ENCODE data around the gene KLHL24.
"Not testable (repeated sequence)": the region's sequence is repeated elsewhere in the genome, so short reads cannot be mapped to it uniquely, and the experiment has no call there.

KLHL24 gene

DNA sequence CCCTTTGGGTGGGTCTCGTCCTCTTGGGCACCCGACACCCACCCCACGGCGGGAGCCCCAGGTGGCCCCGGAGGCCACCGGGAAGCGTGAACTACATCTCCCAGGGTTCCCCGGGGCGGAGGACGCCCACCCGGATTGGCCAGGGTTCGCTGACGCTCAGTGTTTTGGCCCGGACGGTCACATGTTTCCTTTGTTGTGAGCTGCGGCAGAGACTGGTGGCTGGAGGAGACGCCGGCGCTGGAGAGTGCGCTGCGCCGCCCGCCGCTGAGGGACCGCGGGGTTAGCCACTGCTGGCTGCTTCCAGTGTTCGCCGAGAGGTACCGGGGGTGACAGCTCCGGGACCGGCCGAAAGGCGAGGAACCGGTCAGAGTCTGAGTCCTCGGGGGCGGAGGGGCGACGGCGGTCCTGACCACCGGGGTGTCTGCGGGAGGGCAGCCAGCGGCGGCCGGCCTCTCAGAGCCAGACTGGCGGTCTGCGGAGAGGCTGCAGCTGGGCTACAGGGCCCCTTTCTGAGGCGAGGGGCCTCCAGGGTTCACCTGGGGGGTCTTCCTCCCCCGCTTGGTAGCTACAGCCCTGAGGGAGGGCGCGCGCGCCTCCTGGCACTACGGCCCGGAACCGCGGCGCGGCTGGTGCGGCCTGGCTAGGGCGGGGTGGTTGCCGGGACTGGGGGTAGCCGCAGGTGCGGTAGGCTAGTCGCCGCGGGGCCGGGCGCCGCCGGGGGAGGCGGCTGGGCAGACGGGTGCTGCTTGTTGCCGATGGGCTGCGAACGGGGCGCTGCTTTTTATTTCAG is at the start of gene KLHL24:
TSS of gene KLHL24 (plus strand) at position 193 of the 790 bp plus-strand sequence. CDS start 14,734 bp downstream, outside the sequence.
- peak within 1 kb of the TSS; percentile 71 for H3K27ac ChIP-seq
- peak; percentile 61 for DNase-seq (ENCODE audit: low read depth, low spot score)

- H3K27ac ChIP-seq: no peak overlapping the region
- no peak for DNase-seq (ENCODE audit: low read depth, low spot score)
These were observed 48.9 kb upstream of the KLHL24 start for GRCh38 chr3:183586477-183586876.

GRCh38 chr3:183587336-183587735 is 48.1 kb upstream of the KLHL24 start:
- no peak for DNase-seq (ENCODE audit: low read depth, low spot score)
- H3K27ac ChIP-seq: no peak overlapping the region

DNA sequence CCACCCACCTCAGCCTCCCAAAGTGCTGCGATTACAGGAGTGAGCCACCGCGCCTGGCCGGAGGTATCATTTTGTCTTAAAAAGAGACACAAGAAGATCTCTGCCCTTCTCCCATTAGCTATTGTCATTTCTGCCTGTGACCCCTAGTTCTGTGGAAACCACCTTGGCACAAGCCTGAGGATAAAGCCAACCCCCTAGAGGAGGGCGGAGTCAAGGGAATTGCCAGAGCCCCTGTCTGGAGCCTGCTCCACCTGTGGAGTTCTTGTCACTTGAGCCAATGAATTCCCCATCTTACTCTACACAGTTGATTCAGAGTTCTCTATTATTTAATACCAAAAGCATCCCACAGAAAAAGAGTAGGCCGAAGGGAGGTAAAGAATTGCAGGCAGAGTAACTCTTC is 45.0 kb upstream of the KLHL24 start:
- no peak for DNase-seq (ENCODE audit: low read depth, low spot score)
- no peak overlapping the region for H3K27ac ChIP-seq

- no peak for DNase-seq (ENCODE audit: low read depth, low spot score)
- H3K27ac ChIP-seq: no peak overlapping the region
These were observed 43.4 kb upstream of the KLHL24 start for GRCh38 chr3:183591881-183592521.

DNA sequence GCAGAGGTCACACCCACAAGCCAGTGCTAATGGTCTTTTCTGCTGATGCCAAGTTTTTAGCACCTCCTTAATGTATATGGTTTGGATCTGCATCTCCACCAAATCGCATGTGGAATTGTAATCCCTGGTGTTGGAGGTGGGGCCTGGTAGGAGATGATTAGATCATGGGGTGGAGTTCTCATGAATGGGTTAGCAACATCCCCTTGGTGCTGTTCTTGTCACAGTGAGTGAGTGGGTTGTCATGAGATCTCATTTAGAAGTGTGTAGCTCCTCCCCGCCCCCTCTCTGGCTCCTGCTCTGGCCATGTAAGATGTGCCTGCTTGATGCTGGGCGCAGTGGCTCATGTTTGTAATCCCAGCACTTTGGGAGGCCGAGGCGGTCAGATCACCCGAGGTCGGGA is 42.6 kb upstream of the KLHL24 start:
- DNase-seq (ENCODE audit: low read depth, low spot score): no peak
- no peak overlapping the region for H3K27ac ChIP-seq

DNA sequence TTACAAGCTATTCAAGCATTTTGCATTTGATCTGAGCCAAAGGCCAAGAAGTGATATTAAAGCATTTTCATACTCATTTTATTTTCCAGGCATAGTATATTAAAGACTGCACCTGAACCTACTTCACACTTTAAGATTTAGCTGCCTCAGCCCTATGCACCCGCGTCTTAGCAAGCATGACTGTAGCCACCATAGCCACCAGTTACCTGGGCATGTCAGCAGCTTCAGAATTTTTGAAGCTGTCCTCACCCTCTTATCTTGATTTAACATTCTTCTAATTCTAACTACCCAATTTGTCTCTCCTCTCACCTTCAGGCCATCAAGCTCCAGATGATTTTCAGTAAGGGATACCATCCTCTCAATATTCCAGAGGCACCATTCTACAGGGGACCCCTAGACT is 40.8 kb upstream of the KLHL24 start:
- DNase-seq (ENCODE audit: low read depth, low spot score): no peak
- H3K27ac ChIP-seq: no peak overlapping the region

DNA sequence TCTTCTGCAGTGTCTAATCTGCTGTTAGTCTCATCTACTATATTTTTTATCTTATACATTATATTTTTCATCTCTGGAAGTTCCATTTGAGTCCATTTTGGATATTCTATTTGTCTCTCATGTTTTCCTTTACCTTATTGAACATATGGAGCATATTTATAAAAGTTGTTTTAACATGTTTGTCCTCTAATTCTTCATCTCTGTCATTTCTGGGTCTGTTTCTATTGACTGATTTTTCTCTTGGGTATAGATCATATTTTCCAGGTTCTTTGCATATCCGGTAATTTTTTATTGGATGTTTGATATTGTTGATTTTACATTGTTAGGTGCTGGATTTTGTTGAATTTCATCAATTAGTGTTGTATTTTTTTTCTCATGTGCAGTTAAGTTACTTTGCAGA is 37.5 kb upstream of the KLHL24 start:
- H3K27ac ChIP-seq: no peak overlapping the region

GRCh38 chr3:183611326-183611725 is 24.1 kb upstream of the KLHL24 start:
- not testable (repeated sequence) for H3K27ac ChIP-seq; DNase-seq (ENCODE audit: low read depth, low spot score)

More for the DNA sequence above, 37.5 kb upstream of the KLHL24 start:
- DNase-seq (ENCODE audit: low read depth, low spot score): no peak

- no peak overlapping the region for H3K27ac ChIP-seq
- DNase-seq (ENCODE audit: low read depth, low spot score): no peak
These were observed 21.8 kb upstream of the KLHL24 start for GRCh38 chr3:183613366-183614285.

GRCh38 chr3:183618542-183618941 is 16.9 kb upstream of the KLHL24 start:
- H3K27ac ChIP-seq: no peak overlapping the region
- DNase-seq (ENCODE audit: low read depth, low spot score): no peak

- no peak for DNase-seq (ENCODE audit: low read depth, low spot score)
- no peak overlapping the region for H3K27ac ChIP-seq
These were observed 16.4 kb upstream of the KLHL24 start for GRCh38 chr3:183619010-183619409.

DNA sequence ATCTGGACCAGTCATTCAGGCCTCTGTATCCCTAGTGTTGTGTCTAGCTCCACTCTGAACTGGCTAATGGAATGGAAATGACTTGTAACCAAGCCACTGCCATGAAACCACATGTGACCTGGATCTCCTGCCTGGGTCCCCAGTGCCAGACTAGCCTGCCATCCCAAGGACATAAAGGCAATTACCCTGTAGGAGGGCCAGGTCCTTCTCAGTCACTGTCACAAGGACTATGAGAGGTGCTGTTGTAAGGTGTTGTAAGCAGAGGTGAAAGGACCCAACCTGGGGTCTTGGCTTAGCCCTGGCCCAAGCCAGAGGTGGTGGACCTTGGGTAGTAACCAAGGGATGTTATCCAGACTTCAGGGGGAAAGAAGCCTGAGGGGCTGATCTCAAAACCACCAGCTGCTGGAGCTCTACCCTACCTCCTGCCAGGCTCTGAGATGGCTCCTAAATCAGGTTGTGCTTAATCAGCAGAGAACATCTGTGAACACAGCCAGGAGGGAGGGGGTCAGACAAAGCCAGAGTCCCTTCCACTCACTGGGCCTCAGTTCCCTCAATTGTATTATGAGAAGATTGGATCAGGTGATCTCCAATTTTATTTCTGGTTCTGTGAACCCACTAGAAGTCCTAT is 15.7 kb upstream of the KLHL24 start:
- no peak overlapping the region for H3K27ac ChIP-seq
- DNase-seq (ENCODE audit: low read depth, low spot score): no peak

- no peak overlapping the region for H3K27ac ChIP-seq
- DNase-seq (ENCODE audit: low read depth, low spot score): no peak
These were observed 15.2 kb upstream of the KLHL24 start for GRCh38 chr3:183620252-183620628.

DNA sequence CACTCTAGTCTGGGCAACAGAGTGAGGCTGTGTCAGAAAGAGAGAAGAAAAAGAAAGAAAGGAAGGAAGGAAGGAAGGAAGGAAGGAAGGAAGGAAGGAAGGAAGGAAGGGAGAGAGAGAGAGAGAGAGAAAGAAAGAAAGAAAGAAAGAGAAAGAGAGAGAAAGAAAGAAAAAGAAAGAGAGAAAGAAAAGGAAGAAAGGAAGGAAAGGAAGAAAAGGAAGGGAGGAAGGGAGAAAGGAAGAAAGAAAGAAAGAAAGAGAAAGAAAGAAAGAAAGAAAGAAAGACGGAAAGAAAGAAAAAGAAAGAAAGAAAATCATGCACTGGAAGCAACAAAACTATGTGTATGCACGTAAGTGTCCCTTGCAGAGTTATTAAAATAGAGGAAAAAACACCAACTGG is 12.9 kb upstream of the KLHL24 start:
- not testable (repeated sequence) for H3K27ac ChIP-seq; DNase-seq (ENCODE audit: low read depth, low spot score)

GRCh38 chr3:183626877-183627594 is 8.4 kb upstream of the KLHL24 start:
- no peak overlapping the region for H3K27ac ChIP-seq
- no peak for DNase-seq (ENCODE audit: low read depth, low spot score)

DNA sequence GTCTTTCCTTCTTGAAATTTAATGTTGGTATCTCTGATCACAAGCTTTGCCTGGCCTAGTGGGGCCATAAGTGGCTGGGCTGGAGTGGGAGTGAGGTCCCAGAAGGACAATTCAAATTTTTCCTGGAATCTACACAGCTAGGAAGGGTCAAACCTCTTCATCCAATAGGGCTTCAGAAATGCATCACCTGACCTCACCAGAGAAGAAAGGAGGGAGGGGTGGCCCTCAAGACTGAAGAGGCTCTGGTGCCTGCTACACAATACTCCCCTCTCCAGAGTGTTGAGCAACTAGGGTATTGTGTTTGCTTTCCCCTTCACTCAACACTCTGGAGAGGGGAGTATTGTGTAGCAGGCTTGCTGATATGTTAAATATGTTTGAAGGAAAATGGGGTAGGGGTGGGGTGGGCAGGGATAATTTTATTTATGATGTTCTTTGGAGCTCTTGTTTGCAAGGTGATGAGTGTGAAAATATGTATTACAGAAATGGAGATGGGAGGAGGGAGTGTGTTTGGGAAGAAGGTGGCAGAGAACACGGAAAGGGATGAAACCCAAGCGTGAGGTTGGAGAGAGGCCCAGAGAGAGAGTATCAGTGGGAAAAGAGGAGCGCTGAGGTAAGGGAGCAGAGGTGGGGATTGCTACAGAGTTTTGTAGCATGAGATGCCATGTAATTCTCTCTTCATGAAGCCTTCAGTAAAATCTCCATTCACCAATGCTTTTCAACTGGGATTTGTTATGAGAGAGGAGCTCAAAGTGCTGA is 5.7 kb upstream of the KLHL24 start:
- DNase-seq (ENCODE audit: low read depth, low spot score): no peak

GRCh38 chr3:183631715-183632114 is 3.7 kb upstream of the KLHL24 start:
- no peak for DNase-seq (ENCODE audit: low read depth, low spot score)
- H3K27ac ChIP-seq: no peak overlapping the region

More for the DNA sequence above, 5.7 kb upstream of the KLHL24 start:
- no peak overlapping the region for H3K27ac ChIP-seq

DNA sequence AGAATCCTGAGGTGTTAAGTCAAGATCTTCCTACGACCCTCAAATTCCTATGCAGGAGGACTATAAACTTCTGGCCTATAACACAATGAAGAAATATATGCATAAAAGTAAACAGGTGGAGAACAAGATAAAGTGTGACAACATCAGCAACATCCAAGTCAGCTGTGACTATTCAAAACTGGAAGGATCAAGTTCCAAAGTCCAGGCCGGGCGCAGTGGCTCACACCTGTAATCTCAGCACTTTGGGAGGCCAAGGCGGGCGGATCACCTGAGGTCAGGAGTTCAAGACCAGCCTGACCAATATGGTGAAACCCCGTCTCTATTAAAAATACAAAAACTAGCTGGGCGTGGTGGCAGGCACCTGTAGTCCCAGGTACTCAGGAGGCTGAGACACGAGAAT is 2.7 kb upstream of the KLHL24 start:
- H3K27ac ChIP-seq; DNase-seq (ENCODE audit: low read depth, low spot score): not testable (repeated sequence)

Data from epithelial cell of prostate (primary cell).